Neural crest cell (in vitro differentiated cells): ENCODE data around the gene SEC23B. TPM values are rescaled to one million over a fixed set of nuclear protein-coding genes. Genes with fewer than 3 reads are reported as not detected.
A peak's percentile ranks its signal among the peaks of the same experiment; 100 is the strongest.

Experiments
- DNase-seq: peaks from one replicate; pipeline ENCODE4 v3.0.0; 2021; ENCODE audit warnings: low read depth, mixed read lengths, low spot score
- H3K27ac Mint-ChIP-seq: one replicate; pipeline ENCODE4 v1.8.0; 2021; ENCODE audit warnings: mild to moderate bottlenecking, mixed read lengths; ENCODE audit not compliant: unreplicated experiment
- H3K27me3 Mint-ChIP-seq: 2 replicates; pipeline ENCODE4 v1.8.0; 2021; ENCODE audit warnings: low read depth, mild to moderate bottlenecking, mixed read lengths
- H3K36me3 Mint-ChIP-seq: 2 replicates; pipeline ENCODE4 v1.8.0; 2021; ENCODE audit warnings: low read depth, mild to moderate bottlenecking, mixed read lengths
- H3K4me1 Mint-ChIP-seq: 2 replicates; pipeline ENCODE4 v1.8.0; 2021; ENCODE audit warnings: mixed read lengths
- H3K4me3 Mint-ChIP-seq: one replicate; pipeline ENCODE4 v1.8.0; 2021; ENCODE audit warnings: mild to moderate bottlenecking, mixed read lengths
- H3K9me3 Mint-ChIP-seq: 2 replicates; pipeline ENCODE4 v1.8.0; 2021; ENCODE audit warnings: mixed read lengths
- CTCF ChIP-seq: fragments of 200-600 bp; sonication (generic); conservative IDR thresholded peaks from 2 replicates; pipeline ENCODE4 v1.5.0; 2021; ENCODE audit warnings: antibody characterized with exemption, mild to moderate bottlenecking
- total RNA-seq: library from RNA; stranded (reverse); gene quantifications from 2 replicates; pipeline ENCODE4 v1.2.1, GENCODE V29; 2021

Gene SEC23B
- total RNA-seq, 1 donor from 2014 or later = 58.9 TPM

GRCh38 chr20:18545566-18545965 lies 37.8 kb downstream of the SEC23B start:
- Mint-ChIP-seq H3K9me3 (no peaks in the 10 kb centered on the region), H3K27me3 (no peaks in the 10 kb centered on the region), H3K36me3 (peaks cover 8% of the 10 kb centered on the region), H3K4me3 (no peak overlapping the region), H3K27ac (no peak overlapping the region), H3K4me1 (no peaks in the 10 kb centered on the region)
- TF ChIP-seq CTCF = no peak
- no peak for DNase-seq

- TF ChIP-seq CTCF = no peak
- DNase-seq = no peak
- no peaks in the 10 kb centered on the region for H3K27me3 Mint-ChIP-seq
- no peaks in the 10 kb centered on the region for H3K9me3 Mint-ChIP-seq
- H3K36me3 Mint-ChIP-seq = peaks cover 4% of the 10 kb centered on the region
- H3K4me3 Mint-ChIP-seq = no peak overlapping the region
- no peak overlapping the region for H3K27ac Mint-ChIP-seq
- H3K4me1 Mint-ChIP-seq = no peaks in the 10 kb centered on the region
These were observed 40.7 kb downstream of the SEC23B start for GRCh38 chr20:18548465-18548864.

- DNase-seq = no peak
- Mint-ChIP-seq H3K27ac (peak overlapping the region; percentile 24), H3K27me3 (no peaks in the 10 kb centered on the region), H3K4me3 (no peak overlapping the region), H3K9me3 (no peaks in the 10 kb centered on the region), H3K36me3 (peaks cover 17% of the 10 kb centered on the region), H3K4me1 (no peaks in the 10 kb centered on the region)
- TF ChIP-seq CTCF = no peak
These were observed 46.0 kb downstream of the SEC23B start for GRCh38 chr20:18553746-18554145.

- no peak for TF ChIP-seq CTCF
- DNase-seq = peak; percentile 77
- Mint-ChIP-seq H3K9me3 (peaks cover 2% of the 10 kb centered on the region), H3K36me3 (peaks cover 27% of the 10 kb centered on the region), H3K27ac (peak within 1 kb of the TSS; percentile 99), H3K4me3 (peak within 1 kb of the TSS; percentile 99), H3K4me1 (peaks cover 20% of the 10 kb centered on the region), H3K27me3 (no peaks in the 10 kb centered on the region)
These were observed 59.4 kb downstream of the SEC23B start, which contains the start of gene SMIM26 for GRCh38 chr20:18566892-18567738. Gene SMIM26, plus strand, starts transcription at chr20:18567432. Its CDS starts 47 bp downstream, at chr20:18567479.

- Mint-ChIP-seq H3K27me3 (no peaks in the 10 kb centered on the region), H3K9me3 (peaks cover 2% of the 10 kb centered on the region), H3K36me3 (peaks cover 24% of the 10 kb centered on the region), H3K4me3 (peak overlapping the region; percentile 99), H3K27ac (peak overlapping the region; percentile 99), H3K4me1 (peaks cover 20% of the 10 kb centered on the region)
- no peak for DNase-seq
- no peak for TF ChIP-seq CTCF
These were observed 60.0 kb downstream of the SEC23B start for GRCh38 chr20:18567739-18568091.
